Ovary (tissue), 3 donors: ENCODE results near the gene ALOX5AP.

Experiments
- POLR2A ChIP-seq: fragments of 450-650 bp; IDR thresholded peaks from one replicate; pipeline ENCODE4 v1.6.1; 2017; ENCODE audit warnings: antibody characterized with exemption, mild to moderate bottlenecking, moderate library complexity
- TF ChIP-seq, protein P1 (sequence below), 3 donors: fragments of 450-650 bp in 2 of 3; fragments of 200-600 bp in 1 of 3; IDR thresholded peaks; one replicate each; pipeline versions ENCODE4 v1.5.1 to v1.8.0; 2016 to 2022; ENCODE audit warnings: antibody characterized with exemption in 3 of 3, mild to moderate bottlenecking in 1 of 3
- donor health status: DM: no; HTN: no; CAD: no.

DNA sequence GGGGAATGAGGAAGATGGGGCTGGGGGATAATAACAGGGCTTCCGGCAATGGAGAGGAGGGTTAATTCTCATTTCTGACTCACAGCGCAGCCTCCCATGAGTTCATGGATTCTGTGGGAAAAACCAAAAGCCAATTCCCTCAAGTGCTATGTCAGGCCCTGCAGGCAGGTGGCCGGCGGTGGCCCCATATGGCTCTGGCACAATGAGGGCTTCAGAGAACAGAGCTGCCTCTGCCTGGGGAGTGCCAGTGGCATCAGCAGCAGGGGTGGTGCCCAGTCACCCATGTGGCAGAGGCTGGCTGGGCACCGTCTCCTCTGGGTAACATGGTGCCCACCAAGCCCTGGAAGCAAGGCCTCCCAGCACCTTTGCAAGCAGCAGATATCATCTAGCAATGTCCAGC is 69.1 kb downstream of the ALOX5AP start:
- TF ChIP-seq, protein P1, sequence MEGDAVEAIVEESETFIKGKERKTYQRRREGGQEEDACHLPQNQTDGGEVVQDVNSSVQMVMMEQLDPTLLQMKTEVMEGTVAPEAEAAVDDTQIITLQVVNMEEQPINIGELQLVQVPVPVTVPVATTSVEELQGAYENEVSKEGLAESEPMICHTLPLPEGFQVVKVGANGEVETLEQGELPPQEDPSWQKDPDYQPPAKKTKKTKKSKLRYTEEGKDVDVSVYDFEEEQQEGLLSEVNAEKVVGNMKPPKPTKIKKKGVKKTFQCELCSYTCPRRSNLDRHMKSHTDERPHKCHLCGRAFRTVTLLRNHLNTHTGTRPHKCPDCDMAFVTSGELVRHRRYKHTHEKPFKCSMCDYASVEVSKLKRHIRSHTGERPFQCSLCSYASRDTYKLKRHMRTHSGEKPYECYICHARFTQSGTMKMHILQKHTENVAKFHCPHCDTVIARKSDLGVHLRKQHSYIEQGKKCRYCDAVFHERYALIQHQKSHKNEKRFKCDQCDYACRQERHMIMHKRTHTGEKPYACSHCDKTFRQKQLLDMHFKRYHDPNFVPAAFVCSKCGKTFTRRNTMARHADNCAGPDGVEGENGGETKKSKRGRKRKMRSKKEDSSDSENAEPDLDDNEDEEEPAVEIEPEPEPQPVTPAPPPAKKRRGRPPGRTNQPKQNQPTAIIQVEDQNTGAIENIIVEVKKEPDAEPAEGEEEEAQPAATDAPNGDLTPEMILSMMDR (IDR thresholded peaks at IDR 0.05): no peak
- TF ChIP-seq POLR2A: no peak
